Rectal smooth muscle tissue (tissue), 1 donor: ENCODE data around the gene RIC8B.
"Not testable (repeated sequence)": the region's sequence is repeated elsewhere in the genome, so short reads cannot be mapped to it uniquely, and the experiment has no call there.

ENCODE experiments used
- H3K27ac ChIP-seq: one replicate; pipeline ENCODE4 v1.7.0; 2013; ENCODE audit warnings: low read depth, low read length, inconsistent platforms
- H3K27me3 ChIP-seq: one replicate; pipeline ENCODE4 v1.7.0; 2013; ENCODE audit warnings: low read length; ENCODE audit not compliant: control insufficient read depth, insufficient read depth
- H3K36me3 ChIP-seq: one replicate; pipeline ENCODE4 v1.7.0; 2013; ENCODE audit warnings: low read length; ENCODE audit not compliant: control insufficient read depth, insufficient read depth
- H3K4me1 ChIP-seq: one replicate; pipeline ENCODE4 v1.7.0; 2013; ENCODE audit warnings: low read length; ENCODE audit not compliant: control insufficient read depth, insufficient read depth
- H3K4me3 ChIP-seq: one replicate; pipeline ENCODE4 v1.7.0; 2013; ENCODE audit warnings: low read length
- H3K9ac ChIP-seq: one replicate; pipeline ENCODE4 v1.7.0; 2013; ENCODE audit warnings: low read length

RIC8B gene

DNA sequence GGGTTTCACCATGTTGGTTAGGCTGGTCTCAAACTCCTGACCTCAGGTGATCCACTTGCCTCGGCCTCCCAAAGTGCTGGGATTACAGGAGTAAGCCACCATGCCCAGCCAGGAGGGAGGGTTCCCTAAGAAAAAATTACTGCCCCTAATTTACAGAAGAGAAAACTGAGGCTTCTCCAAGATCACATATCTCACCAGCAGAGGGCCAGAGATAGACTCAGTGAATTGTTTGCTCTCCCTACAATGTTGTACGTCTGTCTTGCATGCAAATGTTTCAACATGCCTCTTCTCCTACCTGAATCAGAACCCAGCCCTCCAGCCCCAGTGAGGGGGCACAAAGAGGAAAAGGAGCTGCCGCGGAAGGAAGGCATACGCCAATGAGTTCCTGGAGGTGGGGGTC lies 132.9 kb downstream of the RIC8B start:
- no peak overlapping the region for H3K27ac ChIP-seq
- H3K9ac ChIP-seq, result no peak overlapping the region
- peaks cover 2% of the 10 kb centered on the region for H3K27me3 ChIP-seq
- H3K4me1 ChIP-seq, result no peaks in the 10 kb centered on the region
- H3K36me3 ChIP-seq, result no peaks in the 10 kb centered on the region
- no peak overlapping the region for H3K4me3 ChIP-seq

DNA sequence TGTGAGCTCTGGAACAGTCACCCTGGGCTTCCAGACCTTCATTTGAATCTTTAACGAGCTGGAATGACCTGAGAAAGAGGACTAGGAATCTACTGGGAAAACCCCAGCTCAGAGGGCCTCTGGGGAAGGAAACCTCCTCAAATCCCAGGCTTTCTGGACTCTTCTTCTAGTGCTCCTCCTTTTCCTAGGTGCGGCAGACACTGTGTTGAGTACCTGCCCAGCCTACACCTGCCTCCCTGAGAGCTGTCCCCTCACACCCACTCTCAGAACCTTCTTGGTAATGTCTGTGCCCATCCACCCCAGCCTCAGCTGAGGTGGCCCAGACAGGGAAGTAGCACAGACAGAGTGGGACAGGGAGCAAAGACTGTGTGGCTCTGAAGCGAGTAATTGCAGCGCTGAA lies 133.4 kb downstream of the RIC8B start:
- no peaks in the 10 kb centered on the region for H3K4me1 ChIP-seq
- H3K9ac ChIP-seq, result no peak overlapping the region
- peaks cover 2% of the 10 kb centered on the region for H3K27me3 ChIP-seq
- no peak overlapping the region for H3K4me3 ChIP-seq
- H3K36me3 ChIP-seq, result no peaks in the 10 kb centered on the region
- H3K27ac ChIP-seq, result no peak overlapping the region

DNA sequence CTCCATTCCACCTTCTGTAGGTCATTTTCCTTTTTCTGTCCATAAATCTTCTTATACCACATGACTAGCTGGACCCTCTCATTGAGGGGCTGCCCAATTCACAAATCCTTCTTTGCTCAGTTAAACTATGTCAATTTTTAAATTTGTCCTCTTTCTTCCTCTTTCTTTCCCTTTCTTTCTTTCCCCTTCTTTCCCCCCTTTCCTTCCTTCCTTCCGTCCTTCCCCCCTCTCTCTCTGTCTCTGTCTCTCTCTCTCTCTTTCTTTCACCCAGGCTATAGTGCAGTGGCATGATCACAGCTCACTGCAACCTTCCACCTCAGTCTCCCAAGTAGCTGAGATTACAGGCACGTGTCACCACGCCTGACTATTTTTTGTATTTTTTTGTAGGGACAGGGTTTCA lies 134.1 kb downstream of the RIC8B start:
- Histone ChIP-seq H3K27ac (no peak overlapping the region), H3K27me3 (peaks cover 2% of the 10 kb centered on the region), H3K36me3 (no peaks in the 10 kb centered on the region), H3K9ac (no peak overlapping the region), H3K4me1 (no peaks in the 10 kb centered on the region), H3K4me3 (no peak overlapping the region)

DNA sequence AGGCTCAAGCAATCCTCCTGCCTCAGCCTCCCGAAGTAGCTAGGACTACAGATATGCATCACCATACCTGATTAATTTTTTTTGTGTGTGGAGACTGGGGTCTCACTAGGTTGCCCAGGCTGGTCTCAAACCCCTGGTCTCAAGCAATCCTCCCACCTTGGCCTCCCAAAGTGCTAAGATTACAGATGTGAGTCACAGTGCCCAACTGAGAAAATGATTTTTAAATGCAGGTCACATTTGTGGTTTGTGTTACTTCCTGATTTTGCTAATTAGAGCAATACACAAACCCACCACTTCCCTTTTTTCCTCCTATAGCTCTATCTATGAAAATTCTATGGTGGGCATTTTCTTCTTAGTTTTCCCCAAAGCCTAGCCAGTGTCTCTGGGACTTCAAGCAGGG lies 135.7 kb downstream of the RIC8B start:
- H3K4me1 ChIP-seq, result no peaks in the 10 kb centered on the region

GRCh38 chr12:106911581-106911980 lies 137.1 kb downstream of the RIC8B start:
- Histone ChIP-seq H3K9ac (no peak overlapping the region), H3K4me3 (no peak overlapping the region), H3K36me3 (no peaks in the 10 kb centered on the region), H3K4me1 (no peaks in the 10 kb centered on the region), H3K27ac (no peak overlapping the region), H3K27me3 (peaks cover 2% of the 10 kb centered on the region)

More for the DNA sequence above, 135.7 kb downstream of the RIC8B start:
- Histone ChIP-seq H3K27ac (no peak overlapping the region), H3K4me3 (no peak overlapping the region), H3K9ac (no peak overlapping the region), H3K27me3 (peaks cover 2% of the 10 kb centered on the region), H3K36me3 (no peaks in the 10 kb centered on the region)

- Histone ChIP-seq H3K4me3 (no peak overlapping the region), H3K27ac (no peak overlapping the region), H3K27me3 (peaks cover 2% of the 10 kb centered on the region), H3K9ac (no peak overlapping the region), H3K4me1 (no peaks in the 10 kb centered on the region), H3K36me3 (no peaks in the 10 kb centered on the region)
Measured at GRCh38 chr12:106913456-106913855, 139.0 kb downstream of the RIC8B start.

- Histone ChIP-seq H3K27ac (no peak overlapping the region), H3K36me3 (no peaks in the 10 kb centered on the region), H3K4me1 (no peaks in the 10 kb centered on the region), H3K9ac (no peak overlapping the region), H3K4me3 (no peak overlapping the region), H3K27me3 (no peaks in the 10 kb centered on the region)
Measured at GRCh38 chr12:106914796-106915634, 140.5 kb downstream of the RIC8B start.

- Histone ChIP-seq H3K27me3 (no peaks in the 10 kb centered on the region), H3K27ac (no peak overlapping the region), H3K4me3 (no peak overlapping the region), H3K4me1 (no peaks in the 10 kb centered on the region), H3K9ac (no peak overlapping the region), H3K36me3 (no peaks in the 10 kb centered on the region)
Measured at GRCh38 chr12:106915635-106916026, 141.1 kb downstream of the RIC8B start.

DNA sequence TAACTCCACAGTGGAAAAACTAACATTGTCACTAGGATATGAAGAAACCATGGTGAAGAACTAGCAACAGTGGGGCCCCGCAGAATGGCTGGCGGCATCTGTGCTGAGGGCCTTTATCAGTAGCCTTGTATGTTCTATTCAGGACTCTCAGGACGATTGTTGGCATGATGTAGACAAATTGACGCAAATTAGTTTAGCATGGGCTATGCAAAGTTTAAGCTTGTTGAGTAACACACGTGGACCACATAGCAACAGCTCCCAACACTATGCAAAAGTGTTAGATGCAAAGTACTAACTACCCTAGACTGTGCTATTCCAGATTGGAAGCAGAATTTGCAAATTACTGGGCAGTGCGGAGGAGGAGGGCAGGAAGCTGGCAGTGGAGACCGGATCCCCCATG lies 143.0 kb downstream of the RIC8B start:
- no peaks in the 10 kb centered on the region for H3K27me3 ChIP-seq
- H3K36me3 ChIP-seq, result no peaks in the 10 kb centered on the region
- H3K4me3 ChIP-seq, result no peak overlapping the region
- H3K27ac ChIP-seq, result no peak overlapping the region
- no peaks in the 10 kb centered on the region for H3K4me1 ChIP-seq
- no peak overlapping the region for H3K9ac ChIP-seq

- no peak overlapping the region for H3K27ac ChIP-seq
- H3K4me3 ChIP-seq, result no peak overlapping the region
- H3K36me3 ChIP-seq, result no peaks in the 10 kb centered on the region
- no peak overlapping the region for H3K9ac ChIP-seq
- no peaks in the 10 kb centered on the region for H3K4me1 ChIP-seq
- H3K27me3 ChIP-seq, result no peaks in the 10 kb centered on the region
Measured at GRCh38 chr12:106918746-106919145, 144.3 kb downstream of the RIC8B start.

- no peaks in the 10 kb centered on the region for H3K27me3 ChIP-seq
- no peak overlapping the region for H3K4me3 ChIP-seq
- H3K9ac ChIP-seq, result no peak overlapping the region
- no peak overlapping the region for H3K27ac ChIP-seq
- H3K36me3 ChIP-seq, result no peaks in the 10 kb centered on the region
- H3K4me1 ChIP-seq, result no peaks in the 10 kb centered on the region
Measured at GRCh38 chr12:106919910-106920544, 145.5 kb downstream of the RIC8B start.

GRCh38 chr12:106921976-106922375 lies 147.5 kb downstream of the RIC8B start:
- not testable (repeated sequence) for H3K27ac ChIP-seq, H3K4me1 ChIP-seq, H3K4me3 ChIP-seq, H3K27me3 ChIP-seq, H3K36me3 ChIP-seq, H3K9ac ChIP-seq

GRCh38 chr12:106923594-106923993 lies 149.1 kb downstream of the RIC8B start:
- H3K4me3 ChIP-seq, H3K27ac ChIP-seq, H3K9ac ChIP-seq, H3K36me3 ChIP-seq, H3K4me1 ChIP-seq, H3K27me3 ChIP-seq: not testable (repeated sequence)
